Hippocampal formation (tissue), 2 donors: Measurements from ENCODE around the gene CTXN3.

ENCODE experiments used
- DNase-seq, 2 donors: peaks; one replicate each; lab custom pipeline; 2025; lab: John Stamatoyannopoulos, UW

CTXN3 gene

GRCh38 chr5:127649018-127649439 is at the start of gene CTXN3:
Gene CTXN3, plus strand, starts transcription at chr5:127649082. Its CDS starts 8,440 bp downstream, at chr5:127657522.
- DNase-seq: no peak

GRCh38 chr5:127599320-127599719 is 49.6 kb upstream of the CTXN3 start:
- no peak for DNase-seq

GRCh38 chr5:127599847-127600246 is 49.0 kb upstream of the CTXN3 start:
- DNase-seq: no peak

- no peak for DNase-seq
Measured at GRCh38 chr5:127601111-127601510, 47.8 kb upstream of the CTXN3 start.

- no peak for DNase-seq
Measured at GRCh38 chr5:127601601-127602000, 47.3 kb upstream of the CTXN3 start.

GRCh38 chr5:127602481-127602880 is 46.4 kb upstream of the CTXN3 start:
- DNase-seq: no peak

GRCh38 chr5:127602896-127603844 is 45.7 kb upstream of the CTXN3 start:
- no peak for DNase-seq

GRCh38 chr5:127608077-127608660 is 40.7 kb upstream of the CTXN3 start:
- DNase-seq: no peak

- DNase-seq: no peak
Measured at GRCh38 chr5:127609011-127609410, 39.9 kb upstream of the CTXN3 start.

GRCh38 chr5:127609957-127610356 is 38.9 kb upstream of the CTXN3 start:
- no peak for DNase-seq

- DNase-seq: no peak
Measured at GRCh38 chr5:127612441-127613141, 36.3 kb upstream of the CTXN3 start.

- DNase-seq: no peak
Measured at GRCh38 chr5:127615916-127616315, 33.0 kb upstream of the CTXN3 start.

GRCh38 chr5:127619908-127620479 is 28.9 kb upstream of the CTXN3 start:
- no peak for DNase-seq

GRCh38 chr5:127621601-127622325 is 27.1 kb upstream of the CTXN3 start:
- DNase-seq: no peak

- no peak for DNase-seq
Measured at GRCh38 chr5:127634007-127634406, 14.9 kb upstream of the CTXN3 start.

- no peak for DNase-seq
Measured at GRCh38 chr5:127639828-127640227, 9.1 kb upstream of the CTXN3 start.

- DNase-seq: no peak
Measured at GRCh38 chr5:127642949-127643348, 5.9 kb upstream of the CTXN3 start.

- DNase-seq: no peak
Measured at GRCh38 chr5:127643607-127644006, 5.3 kb upstream of the CTXN3 start.

GRCh38 chr5:127645300-127645726 is 3.6 kb upstream of the CTXN3 start:
- no peak for DNase-seq

- DNase-seq: no peak
Measured at GRCh38 chr5:127647361-127647958, 1.4 kb upstream of the CTXN3 start.

GRCh38 chr5:127650022-127650421 is 1.1 kb downstream of the CTXN3 start:
- DNase-seq: no peak
